CD8-positive, alpha-beta memory T cell (primary cell): Measurements from ENCODE around the gene HS6ST2. TPM values are rescaled to one million over a fixed set of nuclear protein-coding genes. Genes with fewer than 3 reads are reported as not detected.

ENCODE experiments used
- CTCF ChIA-PET: fragments of 350-600 bp; sonication (Branson Sonifier 250); formaldehyde crosslinking; loops from one replicate; lab custom pipeline; 2021; ENCODE audit warnings: antibody characterized with exemption; lab: Charles Lee
- POLR2A ChIA-PET: fragments of 350-600 bp; sonication (Branson Sonifier 250); formaldehyde crosslinking; loops from one replicate; lab custom pipeline; 2021; ENCODE audit warnings: antibody characterized with exemption; lab: Charles Lee
- DNase-seq, 5 donors: peaks; one replicate each; pipeline versions ENCODE4 v3.0.0 to v3.0.0-alpha.2; 2020 to 2022; ENCODE audit warnings: mixed read lengths in 1 of 5
- H3K27ac ChIP-seq: one replicate; pipeline ENCODE4 v1.7.0; 2013; ENCODE audit warnings: low read depth, mild to moderate bottlenecking, low read length, moderate library complexity
- H3K27me3 ChIP-seq: 2 replicates; pipeline ENCODE4 v1.7.0; 2013; ENCODE audit warnings: low read length, mild to moderate bottlenecking; ENCODE audit not compliant: insufficient read depth, poor library complexity, severe bottlenecking
- H3K36me3 ChIP-seq: 2 replicates; pipeline ENCODE4 v1.7.0; 2013; ENCODE audit warnings: mild to moderate bottlenecking, low read length, moderate library complexity; ENCODE audit not compliant: insufficient read depth
- H3K4me1 ChIP-seq: 2 replicates; pipeline ENCODE4 v1.7.0; 2013; ENCODE audit warnings: mild to moderate bottlenecking, low read length, moderate library complexity; ENCODE audit not compliant: insufficient read depth
- H3K4me3 ChIP-seq: 2 replicates; pipeline ENCODE4 v1.7.0; 2013; ENCODE audit warnings: mild to moderate bottlenecking, low read length
- H3K9me3 ChIP-seq: 2 replicates; pipeline ENCODE4 v1.7.0; 2013; ENCODE audit warnings: mild to moderate bottlenecking, low read length
- H3K27ac Mint-ChIP-seq, 8 donors: one replicate each; pipeline ENCODE4 v1.8.0; 2020 to 2021; ENCODE audit warnings: mixed read lengths in 8 of 8, mild to moderate bottlenecking in 6 of 8, inconsistent platforms in 3 of 8, moderate library complexity in 3 of 8
- H3K27me3 Mint-ChIP-seq, 2 donors: one replicate each; pipeline ENCODE4 v1.8.0; 2020 to 2021; ENCODE audit warnings: mixed read lengths in 2 of 2, mild to moderate bottlenecking in 1 of 2, moderate library complexity in 1 of 2
- H3K36me3 Mint-ChIP-seq, 3 donors: one replicate each; pipeline ENCODE4 v1.8.0; 2020 to 2021; ENCODE audit warnings: mixed read lengths in 3 of 3, inconsistent platforms in 1 of 3, mild to moderate bottlenecking in 1 of 3
- H3K4me1 Mint-ChIP-seq, 3 donors: one replicate each; pipeline ENCODE4 v1.8.0; 2020 to 2021; ENCODE audit warnings: mixed read lengths in 3 of 3, inconsistent platforms in 1 of 3, mild to moderate bottlenecking in 1 of 3
- H3K4me3 Mint-ChIP-seq, 7 donors: one replicate each; pipeline ENCODE4 v1.8.0; 2020 to 2021; ENCODE audit warnings: mixed read lengths in 7 of 7, mild to moderate bottlenecking in 6 of 7, moderate library complexity in 4 of 7, inconsistent platforms in 2 of 7
- H3K9me3 Mint-ChIP-seq, 5 donors: one replicate each; pipeline ENCODE4 v1.8.0; 2020 to 2022; ENCODE audit warnings: mixed read lengths in 5 of 5, mild to moderate bottlenecking in 3 of 5, moderate library complexity in 2 of 5, inconsistent platforms in 1 of 5
- polyA plus RNA-seq: library from polyadenylated mRNA; unstranded; fragments of 300-500 nt; fragmentation: Illumina TruSeq; gene quantifications from one replicate; pipeline ENCODE4 v1.2.3, GENCODE V29; 2021
- total RNA-seq, 2 experiments: library from RNA; stranded (reverse); gene quantifications; one replicate each; pipeline ENCODE4 v1.2.3, GENCODE V29; 2021

Gene HS6ST2
- total and polyA plus RNA-seq, 3 experiments from 2014 or later = 0.09 to 0.13 TPM; not detected in 1

DNA sequence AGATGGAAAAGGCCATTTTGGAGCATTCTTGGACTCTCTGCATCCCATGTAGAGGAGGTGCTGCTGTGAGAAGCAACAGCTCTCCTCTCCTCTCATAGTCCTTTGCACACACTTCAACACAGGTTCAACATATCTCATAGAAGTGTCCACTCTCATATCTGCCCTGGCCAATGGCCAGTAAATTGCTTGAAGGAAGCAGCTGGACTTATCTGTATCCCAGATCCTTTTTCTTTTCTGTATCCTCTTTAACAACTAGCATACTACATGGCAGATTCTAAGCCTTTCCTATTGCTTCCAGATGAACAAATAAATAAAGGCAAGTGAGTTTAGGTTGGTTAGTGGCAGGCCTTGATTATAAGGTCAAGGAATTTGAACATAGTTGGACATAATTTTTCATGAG, 122.0 kb downstream of the HS6ST2 start:
- Mint-ChIP-seq H3K36me3 (no peaks in the 10 kb centered on the region), H3K27me3 (peaks cover 3 to 5% of the 10 kb centered on the region in 2 donors), H3K4me3 (no peak overlapping the region), H3K9me3 (no peaks in the 10 kb centered on the region), H3K27ac (no peak overlapping the region), H3K4me1 (no peaks in the 10 kb centered on the region)
- no peaks in the 10 kb centered on the region for H3K4me1 ChIP-seq
- no peaks in the 10 kb centered on the region for H3K36me3 ChIP-seq
- no peaks in the 10 kb centered on the region for H3K27me3 ChIP-seq
- H3K27ac ChIP-seq = no peak overlapping the region
- ChIA-PET POLR2A (no interaction called here), CTCF (no interaction called here)
- no peak for DNase-seq
- no peaks in the 10 kb centered on the region for H3K9me3 ChIP-seq
- no peak overlapping the region for H3K4me3 ChIP-seq

DNA sequence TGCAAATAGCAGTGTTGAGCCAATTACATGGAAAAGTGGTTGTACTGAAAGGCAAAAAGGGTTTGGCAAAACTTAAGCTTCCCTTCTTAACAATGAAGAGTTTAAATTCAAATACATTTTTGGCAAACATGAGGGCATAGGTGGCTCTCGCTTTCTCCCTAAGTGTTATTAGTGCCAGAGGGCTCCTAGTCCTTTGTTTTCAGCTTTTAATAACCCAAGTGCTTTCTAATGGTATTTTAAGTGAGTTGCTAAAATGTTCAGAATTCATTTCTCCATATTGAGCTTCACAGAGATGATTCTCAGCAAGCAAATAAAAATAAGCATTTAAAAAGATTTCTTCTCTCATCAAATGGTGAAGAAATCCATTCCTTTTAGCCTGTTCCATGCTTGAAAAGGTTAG, 123.7 kb downstream of the HS6ST2 start:
- CTCF ChIA-PET = no interaction called here
- no peak overlapping the region for H3K27ac Mint-ChIP-seq
- POLR2A ChIA-PET = no interaction called here

DNA sequence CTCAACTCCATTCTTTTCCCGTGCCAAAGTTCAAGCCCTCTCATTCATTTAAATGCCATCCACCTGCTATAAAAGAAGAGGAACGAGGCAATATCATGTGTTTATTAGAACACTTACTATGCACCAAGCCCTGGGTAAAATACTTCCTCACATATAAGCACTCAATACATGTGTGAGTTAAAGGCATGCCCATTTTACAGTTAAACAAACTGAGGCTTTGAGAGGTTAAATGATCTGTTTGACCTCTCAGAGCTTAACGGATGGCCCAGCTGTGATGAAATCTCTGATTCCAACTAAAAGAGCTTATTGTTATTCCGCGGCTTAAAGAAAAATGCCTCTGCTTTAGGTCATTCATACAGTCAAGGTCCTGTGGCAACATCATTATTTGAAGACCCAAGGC, 124.3 kb downstream of the HS6ST2 start:
- Mint-ChIP-seq H3K36me3 (no peaks in the 10 kb centered on the region), H3K27me3 (peaks cover 3 to 7% of the 10 kb centered on the region in 2 donors), H3K4me3 (no peak overlapping the region), H3K27ac (no peak overlapping the region), H3K9me3 (no peaks in the 10 kb centered on the region), H3K4me1 (no peaks in the 10 kb centered on the region)
- ChIA-PET CTCF (no interaction called here), POLR2A (no interaction called here)
- H3K4me3 ChIP-seq = no peak overlapping the region
- no peak overlapping the region for H3K27ac ChIP-seq
- H3K9me3 ChIP-seq = no peaks in the 10 kb centered on the region
- no peaks in the 10 kb centered on the region for H3K36me3 ChIP-seq
- no peak for DNase-seq
- no peaks in the 10 kb centered on the region for H3K4me1 ChIP-seq
- H3K27me3 ChIP-seq = no peaks in the 10 kb centered on the region

More for the DNA sequence above, 123.7 kb downstream of the HS6ST2 start:
- H3K9me3 Mint-ChIP-seq = no peaks in the 10 kb centered on the region
- Histone ChIP-seq H3K9me3 (no peaks in the 10 kb centered on the region), H3K27ac (no peak overlapping the region), H3K4me3 (no peak overlapping the region), H3K4me1 (no peaks in the 10 kb centered on the region), H3K36me3 (no peaks in the 10 kb centered on the region), H3K27me3 (no peaks in the 10 kb centered on the region)
- DNase-seq = no peak
- H3K4me1 Mint-ChIP-seq = no peaks in the 10 kb centered on the region
- no peak overlapping the region for H3K4me3 Mint-ChIP-seq
- H3K27me3 Mint-ChIP-seq = peaks cover 3 to 5% of the 10 kb centered on the region in 2 donors
- H3K36me3 Mint-ChIP-seq = no peaks in the 10 kb centered on the region

DNA sequence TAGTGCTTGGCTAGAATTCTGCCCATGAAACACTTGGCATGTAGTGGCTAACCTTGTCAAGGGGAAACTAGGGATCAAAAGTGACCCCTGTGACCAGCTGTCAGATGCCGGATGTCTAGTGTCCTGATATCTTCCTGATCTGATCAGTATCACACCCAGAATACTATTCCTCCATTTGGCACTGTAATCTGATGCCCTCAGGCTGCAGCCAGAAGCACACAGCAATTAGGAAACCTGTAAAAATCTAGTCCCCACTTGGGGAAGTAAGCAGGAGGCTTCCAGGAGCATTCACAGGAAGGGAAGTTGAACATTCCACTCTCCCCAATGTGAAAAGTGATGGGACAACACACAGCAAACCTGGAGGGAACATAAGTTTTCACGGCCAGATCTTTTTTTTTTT, 125.1 kb downstream of the HS6ST2 start:
- H3K36me3 Mint-ChIP-seq = no peaks in the 10 kb centered on the region
- no peak for DNase-seq
- no peak overlapping the region for H3K4me3 Mint-ChIP-seq
- H3K27me3 ChIP-seq = no peaks in the 10 kb centered on the region
- H3K4me1 ChIP-seq = no peaks in the 10 kb centered on the region
- no peaks in the 10 kb centered on the region for H3K36me3 ChIP-seq
- peaks cover 3 to 7% of the 10 kb centered on the region in 2 donors for H3K27me3 Mint-ChIP-seq
- H3K4me1 Mint-ChIP-seq = no peaks in the 10 kb centered on the region
- H3K27ac Mint-ChIP-seq = no peak overlapping the region
- ChIA-PET POLR2A (no interaction called here), CTCF (no interaction called here)
- H3K27ac ChIP-seq = no peak overlapping the region
- H3K4me3 ChIP-seq = no peak overlapping the region
- H3K9me3 Mint-ChIP-seq = no peaks in the 10 kb centered on the region
- no peaks in the 10 kb centered on the region for H3K9me3 ChIP-seq

DNA sequence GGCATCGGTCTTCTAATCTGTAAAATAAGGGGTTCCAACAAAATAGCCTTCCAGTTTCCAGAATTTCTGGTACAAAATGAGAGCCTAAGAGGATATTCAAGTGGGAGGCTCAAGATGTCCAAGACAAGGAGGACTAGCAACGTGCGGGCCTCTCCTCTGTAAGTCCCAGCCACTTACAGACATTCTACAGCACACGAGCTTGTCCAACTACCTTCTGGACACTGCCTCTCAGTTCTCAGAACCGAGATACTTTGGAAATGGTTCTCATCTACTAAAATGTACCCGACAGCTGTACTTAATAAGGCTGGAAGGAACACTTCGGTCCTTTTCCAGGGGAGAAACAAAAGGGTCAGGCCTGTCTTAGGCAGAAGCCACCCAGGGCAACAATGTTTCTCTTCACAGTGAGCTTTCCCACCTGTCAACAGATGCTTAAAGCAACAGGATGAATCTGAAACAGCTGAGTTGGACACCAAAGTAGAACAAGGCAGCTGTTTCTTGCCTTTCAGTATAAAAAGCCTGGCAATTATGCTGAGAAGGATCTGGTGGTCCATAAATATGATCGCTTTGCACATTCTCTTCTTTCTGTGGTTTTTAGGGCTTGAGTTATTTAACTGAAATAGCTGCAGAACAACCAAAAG, 127.0 kb downstream of the HS6ST2 start:
- no peak overlapping the region for H3K27ac ChIP-seq
- no peak overlapping the region for H3K4me3 ChIP-seq
- no peaks in the 10 kb centered on the region for H3K9me3 ChIP-seq
- no peaks in the 10 kb centered on the region for H3K4me1 ChIP-seq
- H3K4me1 Mint-ChIP-seq = no peaks in the 10 kb centered on the region
- no peaks in the 10 kb centered on the region for H3K36me3 Mint-ChIP-seq
- CTCF ChIA-PET = no interaction called here
- H3K27me3 Mint-ChIP-seq = peaks cover 3 to 5% of the 10 kb centered on the region in 2 donors
- H3K27ac Mint-ChIP-seq = no peak overlapping the region
- H3K36me3 ChIP-seq = no peaks in the 10 kb centered on the region
- no peaks in the 10 kb centered on the region for H3K27me3 ChIP-seq
- no peak overlapping the region for H3K4me3 Mint-ChIP-seq
- no peak for DNase-seq
- POLR2A ChIA-PET = no interaction called here
- H3K9me3 Mint-ChIP-seq = no peaks in the 10 kb centered on the region

DNA sequence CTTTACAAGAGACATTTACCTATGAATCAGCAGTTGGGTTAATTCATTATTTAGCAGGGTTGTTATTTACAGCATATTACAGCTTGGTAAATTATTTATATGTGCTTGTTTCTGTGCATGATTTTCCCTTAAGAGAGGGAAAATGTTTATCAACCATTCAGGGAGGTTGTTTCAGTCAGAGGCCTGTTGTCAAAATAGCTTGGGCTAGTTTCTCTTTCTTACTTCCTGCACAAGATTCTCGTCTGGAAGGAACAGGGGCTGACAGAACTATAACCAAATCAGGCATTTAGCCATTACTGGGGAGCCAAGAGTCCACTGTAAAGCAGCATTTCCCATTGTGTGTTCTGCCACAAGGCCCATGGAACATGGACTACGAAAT, 135.8 kb downstream of the HS6ST2 start:
- H3K27ac Mint-ChIP-seq = no peak overlapping the region
- CTCF ChIA-PET = no interaction called here

DNA sequence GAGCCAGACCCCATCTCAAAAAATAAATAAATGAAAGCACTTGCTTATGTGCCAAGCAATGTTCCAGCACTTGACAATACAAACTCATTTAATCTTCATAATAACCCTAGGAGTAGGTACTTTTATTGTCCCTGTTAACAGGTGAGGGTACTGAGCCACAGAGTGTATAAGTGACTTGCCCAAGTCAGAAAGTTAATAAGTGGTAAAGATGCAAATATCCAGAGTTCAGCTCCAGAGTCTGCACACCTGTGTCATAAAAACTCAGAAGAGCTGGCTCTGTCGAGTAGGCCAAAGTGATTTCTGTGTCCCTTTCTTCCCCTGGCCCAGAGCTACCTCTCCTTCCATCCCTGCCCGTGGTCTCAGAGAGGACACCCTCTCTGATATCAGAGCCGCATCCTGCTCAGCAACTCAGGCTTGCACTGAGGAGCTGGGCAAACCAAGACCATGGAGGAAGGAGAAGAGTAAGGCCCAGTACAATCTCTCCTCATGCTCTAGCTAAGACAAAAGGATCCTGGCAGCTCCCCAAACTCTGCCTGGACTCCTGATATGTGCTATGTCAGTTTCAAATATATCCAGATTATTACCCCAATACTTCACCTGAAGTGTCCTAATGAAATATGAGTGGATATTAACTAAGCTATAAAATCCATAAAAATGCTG, 136.3 kb downstream of the HS6ST2 start:
- no peaks in the 10 kb centered on the region for H3K4me1 ChIP-seq
- ChIA-PET CTCF (no interaction called here), POLR2A (no interaction called here)
- Mint-ChIP-seq H3K4me3 (no peak overlapping the region), H3K4me1 (no peaks in the 10 kb centered on the region), H3K27me3 (no peaks in the 10 kb centered on the region), H3K27ac (no peak overlapping the region), H3K9me3 (no peaks in the 10 kb centered on the region), H3K36me3 (no peaks in the 10 kb centered on the region)
- H3K27ac ChIP-seq = no peak overlapping the region
- no peaks in the 10 kb centered on the region for H3K36me3 ChIP-seq
- no peaks in the 10 kb centered on the region for H3K27me3 ChIP-seq
- H3K4me3 ChIP-seq = no peak overlapping the region
- no peaks in the 10 kb centered on the region for H3K9me3 ChIP-seq
- DNase-seq = no peak

More for the DNA sequence above, 135.8 kb downstream of the HS6ST2 start:
- Mint-ChIP-seq H3K36me3 (no peaks in the 10 kb centered on the region), H3K4me3 (no peak overlapping the region), H3K4me1 (no peaks in the 10 kb centered on the region), H3K27me3 (peaks cover 0 to 1% of the 10 kb centered on the region in 2 donors), H3K9me3 (no peaks in the 10 kb centered on the region)
- no peaks in the 10 kb centered on the region for H3K27me3 ChIP-seq
- H3K27ac ChIP-seq = no peak overlapping the region
- H3K9me3 ChIP-seq = no peaks in the 10 kb centered on the region
- no peak overlapping the region for H3K4me3 ChIP-seq
- POLR2A ChIA-PET = no interaction called here
- no peaks in the 10 kb centered on the region for H3K4me1 ChIP-seq
- no peaks in the 10 kb centered on the region for H3K36me3 ChIP-seq
- DNase-seq = no peak

DNA sequence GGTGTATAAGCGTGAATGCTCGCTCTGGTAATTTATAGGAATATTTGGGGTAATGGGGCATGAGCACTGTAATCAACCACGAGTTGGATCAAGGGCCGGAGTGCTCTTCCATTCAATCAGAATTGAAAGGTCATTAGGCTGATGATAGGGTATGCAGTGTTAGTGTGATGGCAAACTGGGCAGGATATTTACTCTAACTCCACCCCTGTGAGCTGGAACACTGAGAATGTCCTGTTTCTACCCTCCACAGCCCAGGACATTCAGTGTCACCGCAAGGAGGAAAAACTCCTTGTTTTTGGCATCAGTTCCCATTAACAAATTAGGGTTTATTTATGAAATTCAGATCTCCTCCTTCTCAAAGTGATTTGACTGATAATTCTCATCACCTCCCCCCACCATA, 137.8 kb downstream of the HS6ST2 start:
- ChIA-PET POLR2A (no interaction called here), CTCF (interaction anchor here (0.9 kb wide), 1 partner anchor 22 kb away, joined by 3 read pairs; no protein-coding TSS in a partner anchor)
- H3K36me3 Mint-ChIP-seq = no peaks in the 10 kb centered on the region
- no peaks in the 10 kb centered on the region for H3K27me3 ChIP-seq
- no peaks in the 10 kb centered on the region for H3K4me1 ChIP-seq
- H3K27ac ChIP-seq = no peak overlapping the region
- no peaks in the 10 kb centered on the region for H3K4me1 Mint-ChIP-seq
- no peak overlapping the region for H3K4me3 ChIP-seq
- no peaks in the 10 kb centered on the region for H3K36me3 ChIP-seq
- H3K4me3 Mint-ChIP-seq = no peak overlapping the region
- no peaks in the 10 kb centered on the region for H3K9me3 ChIP-seq
- DNase-seq = no peak
- H3K27ac Mint-ChIP-seq = no peak overlapping the region
- no peaks in the 10 kb centered on the region for H3K27me3 Mint-ChIP-seq
- H3K9me3 Mint-ChIP-seq = no peaks in the 10 kb centered on the region
